GM18526 (cell line): Measurements from ENCODE around the gene CCNA2.
A peak's percentile ranks its signal among the peaks of the same experiment; 100 is the strongest.

Experiments used
- POLR2A ChIP-seq: IDR thresholded peaks from 3 replicates; pipeline ENCODE4 v1.6.1; 2011; ENCODE audit not compliant: insufficient read length; ENCODE audit errors: extremely low read depth

The CCNA2 gene

DNA sequence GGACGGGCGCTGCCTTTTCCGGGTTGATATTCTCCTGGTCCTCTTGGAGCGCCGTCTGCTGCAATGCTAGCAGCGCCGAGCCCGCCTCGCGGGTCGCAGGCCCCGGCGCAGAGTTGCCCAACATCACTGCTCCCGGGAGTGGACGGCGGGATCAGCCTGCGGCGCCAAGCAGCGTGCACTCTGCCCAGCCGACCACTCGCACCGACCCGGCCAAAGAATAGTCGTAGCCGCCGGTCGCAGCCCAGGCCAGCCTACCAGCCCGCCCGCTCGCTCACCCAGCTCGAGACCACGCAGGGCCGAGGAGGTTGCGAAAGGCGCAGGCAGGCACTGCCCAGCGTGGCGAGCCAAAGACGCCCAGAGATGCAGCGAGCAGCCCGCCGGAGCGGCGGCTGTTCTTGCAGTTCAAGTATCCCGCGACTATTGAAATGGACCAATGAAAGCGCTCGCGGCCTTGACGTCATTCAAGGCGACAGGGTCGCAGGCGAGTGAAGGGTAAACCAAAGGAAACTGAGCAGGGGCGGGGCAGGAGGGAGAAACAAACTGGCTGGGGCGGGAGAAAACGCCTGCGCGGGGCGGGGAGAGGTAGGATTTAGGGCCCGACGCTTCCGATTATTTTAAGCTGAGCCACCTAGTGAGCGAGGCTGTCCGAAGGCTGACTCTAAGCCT, at the start of gene CCNA2:
Gene CCNA2, minus strand, starts transcription at position 379 of the 666 bp plus-strand sequence. Its CDS starts 255 bp downstream, at position 124.
- peak; percentile 85 for TF ChIP-seq POLR2A

DNA sequence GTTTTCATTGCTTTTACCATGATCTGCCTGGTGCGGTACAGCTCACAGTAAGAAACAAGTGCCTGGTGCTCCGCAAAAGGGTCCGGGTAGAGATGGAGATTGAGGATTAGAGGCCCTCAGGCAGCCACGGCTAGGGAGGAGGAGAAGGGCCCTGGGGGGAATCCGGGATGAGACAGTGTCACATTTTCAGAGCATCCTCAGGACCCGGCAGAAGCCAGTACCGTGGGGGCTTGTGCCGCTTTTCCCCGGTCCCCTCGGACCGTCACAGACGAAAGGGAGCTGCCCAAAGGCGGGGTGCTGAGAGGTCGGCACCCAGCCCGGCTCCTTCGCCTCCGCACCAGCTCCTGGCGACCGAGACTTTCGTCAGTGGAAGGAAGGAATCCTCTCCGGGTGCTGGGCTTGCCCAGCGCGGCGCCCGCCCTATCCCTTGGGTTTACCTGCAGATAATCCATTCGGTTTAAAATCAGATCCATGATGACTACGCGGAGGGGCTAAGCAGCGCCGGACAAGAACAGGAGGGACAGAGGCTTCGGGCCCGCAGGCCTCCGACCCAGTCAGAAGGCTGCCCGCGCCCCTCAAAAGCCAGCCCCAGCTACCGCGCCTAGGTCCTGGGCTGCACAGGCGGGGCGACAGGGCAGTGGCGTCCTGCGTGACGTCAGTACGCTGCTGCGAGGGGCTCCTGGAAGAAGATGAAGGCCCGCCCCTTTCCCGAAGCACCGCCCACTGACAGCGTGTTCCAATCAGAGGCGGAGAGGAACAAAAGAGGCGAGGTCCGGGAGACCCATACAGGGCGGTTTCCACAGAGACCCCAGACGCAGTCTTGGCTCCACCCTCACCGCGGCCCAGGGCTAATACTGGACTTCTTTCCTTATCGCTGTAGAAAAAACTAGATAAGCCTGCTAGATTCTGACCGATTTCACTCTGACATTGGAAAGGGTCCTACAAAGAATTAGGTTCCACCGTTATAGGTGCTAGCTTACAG, 46.4 kb upstream of the CCNA2 start, which contains the start of gene BBS7:
Gene BBS7, minus strand, starts transcription at position 634 of the 982 bp plus-strand sequence. Its CDS starts 161 bp downstream, at position 473.
- TF ChIP-seq POLR2A: peak; percentile 79

DNA sequence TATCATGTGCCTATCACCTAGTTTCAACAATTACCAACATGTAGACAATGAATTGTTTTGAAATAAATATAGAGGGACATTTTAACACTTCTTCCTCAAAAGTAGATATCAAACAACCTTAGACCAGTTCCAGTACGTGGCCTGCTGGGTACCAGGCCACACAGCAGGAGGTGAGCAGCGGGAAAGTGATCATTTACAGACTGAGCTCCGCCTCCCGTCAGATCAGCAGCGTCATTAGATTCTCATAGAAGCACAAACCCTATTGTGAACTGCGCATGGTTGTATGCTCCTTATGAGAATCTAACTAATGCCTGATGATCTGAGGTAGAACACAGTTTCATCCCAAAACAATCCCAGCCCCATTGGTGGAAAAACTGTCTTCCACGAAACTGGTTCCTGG, 40.1 kb upstream of the CCNA2 start:
- TF ChIP-seq POLR2A: no peak

DNA sequence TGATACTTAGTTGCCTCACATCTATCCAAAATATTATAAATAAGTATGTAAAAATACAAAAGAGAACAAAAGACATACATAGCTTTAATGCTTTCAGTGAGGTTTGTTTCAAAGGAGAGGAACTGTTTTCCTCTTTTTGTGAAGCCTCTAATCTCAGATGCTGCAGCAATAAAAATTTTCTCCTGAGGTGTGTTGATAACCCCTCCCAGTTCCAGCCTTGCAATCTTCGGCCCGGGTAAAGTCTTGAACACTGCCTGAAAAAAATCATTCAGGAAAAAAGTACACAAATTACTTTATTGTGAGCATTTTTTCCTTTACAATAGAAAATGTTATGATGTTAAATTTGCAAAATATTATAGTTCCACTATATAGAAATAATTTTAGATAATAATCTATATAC, 37.7 kb upstream of the CCNA2 start:
- TF ChIP-seq POLR2A: no peak

DNA sequence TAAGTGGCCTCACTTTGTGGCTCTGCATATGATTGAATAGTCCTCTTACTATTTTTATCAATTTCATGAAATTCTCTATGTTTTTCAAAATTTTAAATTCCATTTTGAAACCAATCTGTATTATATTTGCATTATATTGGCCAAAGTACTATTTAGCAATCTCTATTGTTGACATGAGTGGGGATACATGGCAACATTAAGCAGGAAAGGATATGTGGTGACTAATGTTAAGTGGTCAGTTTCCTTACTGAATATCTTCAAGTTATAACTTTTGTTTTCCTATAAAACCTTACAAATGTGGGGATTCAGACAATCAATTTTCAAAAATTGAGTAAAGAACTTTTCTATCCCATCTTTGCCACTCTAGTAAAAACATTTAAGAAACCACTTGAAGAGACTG, 36.4 kb upstream of the CCNA2 start:
- no peak for TF ChIP-seq POLR2A

DNA sequence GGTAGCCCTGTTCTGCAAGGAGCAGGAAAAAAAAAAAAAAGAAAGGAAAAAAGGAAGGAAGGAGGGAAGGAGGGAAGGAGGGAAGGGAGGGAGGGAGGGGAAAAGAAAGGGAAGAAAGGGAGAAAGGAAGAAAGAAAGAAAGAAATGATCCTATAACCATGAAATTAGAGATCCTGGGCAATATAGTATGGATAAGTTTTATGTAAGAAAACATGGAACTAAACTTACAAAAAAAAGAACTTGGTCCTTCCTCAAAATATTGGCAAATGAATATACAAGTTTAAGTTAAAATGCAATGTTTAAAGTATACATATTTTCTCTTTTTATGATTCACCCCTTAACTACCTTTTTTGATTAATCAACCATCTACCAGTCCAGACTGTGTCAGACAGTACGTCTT, 27.7 kb upstream of the CCNA2 start:
- TF ChIP-seq POLR2A: no peak

DNA sequence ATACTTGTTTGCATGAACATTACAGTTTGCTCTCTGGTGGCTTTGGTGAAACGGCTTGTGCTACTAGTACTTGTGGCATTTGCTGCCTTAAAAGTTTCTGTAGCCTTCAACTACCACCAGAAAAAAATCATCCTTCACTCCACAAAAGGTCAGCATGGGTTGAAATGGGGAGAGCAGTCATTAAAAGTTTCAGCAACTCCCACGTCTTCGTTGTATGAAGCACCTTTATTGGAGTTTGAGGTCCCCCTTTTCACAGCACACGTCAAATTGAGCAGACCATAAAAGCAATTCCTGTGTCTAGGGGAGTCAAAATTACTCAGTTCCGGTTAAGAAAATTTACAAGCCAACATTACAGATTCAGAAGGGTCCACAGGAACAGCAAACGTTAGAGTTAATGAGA, 23.0 kb upstream of the CCNA2 start:
- no peak for TF ChIP-seq POLR2A

DNA sequence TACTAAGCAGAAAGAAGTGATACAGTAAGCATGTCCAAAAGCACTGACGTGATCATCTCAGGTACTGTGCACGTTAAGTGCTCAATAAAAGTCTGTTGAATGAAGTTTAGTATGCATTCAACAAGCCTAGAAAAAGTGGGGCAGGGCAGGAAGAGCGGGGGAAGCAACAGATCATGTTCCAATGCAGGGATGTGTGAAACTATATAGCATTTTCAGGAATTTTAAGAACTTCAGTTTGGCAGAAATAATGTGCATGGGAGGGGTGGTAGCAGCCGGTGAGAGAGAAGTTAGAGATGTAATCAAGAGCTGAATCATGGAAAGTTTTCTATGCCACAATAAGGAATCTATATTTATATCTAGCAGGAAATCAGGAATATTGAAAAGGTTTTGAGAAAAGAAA, 19.2 kb upstream of the CCNA2 start:
- TF ChIP-seq POLR2A: no peak

DNA sequence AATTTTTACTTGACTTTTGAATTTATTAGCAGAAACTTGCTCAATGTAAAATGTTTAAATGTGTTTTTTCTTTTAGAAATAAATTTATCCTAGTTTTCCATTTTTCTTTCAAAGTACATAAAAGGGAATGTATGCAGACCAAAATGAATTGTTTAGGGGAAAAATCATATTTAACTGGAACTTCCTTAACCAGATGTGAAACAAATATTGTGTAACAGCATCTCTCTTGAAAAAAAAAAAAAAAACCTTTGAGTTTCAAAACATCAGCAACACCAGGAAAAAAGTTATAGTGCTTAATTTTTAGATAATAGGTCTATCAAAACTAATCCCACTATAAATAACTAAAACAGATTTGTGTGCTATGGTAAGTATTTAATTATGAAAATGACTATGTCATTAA, 14.5 kb upstream of the CCNA2 start:
- TF ChIP-seq POLR2A: no peak

DNA sequence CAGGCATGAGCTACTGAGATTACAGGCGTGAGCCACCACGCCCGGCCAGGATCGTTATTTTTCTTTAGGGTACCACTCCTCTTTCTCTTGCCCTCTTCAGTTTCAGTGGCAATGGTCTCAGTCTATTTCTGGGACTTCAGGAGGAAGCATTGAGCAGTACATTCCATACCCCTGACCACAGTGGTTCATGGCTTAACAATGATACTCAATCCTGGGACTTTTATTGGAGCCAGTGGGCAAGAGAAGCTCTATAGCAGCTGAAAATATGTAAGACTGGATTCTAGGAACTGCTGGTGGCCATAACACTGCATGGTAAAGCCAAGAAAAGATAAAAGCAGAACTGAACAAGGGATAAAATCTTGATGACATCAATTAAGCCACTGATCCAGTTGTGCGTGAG, 5.8 kb upstream of the CCNA2 start:
- no peak for TF ChIP-seq POLR2A

DNA sequence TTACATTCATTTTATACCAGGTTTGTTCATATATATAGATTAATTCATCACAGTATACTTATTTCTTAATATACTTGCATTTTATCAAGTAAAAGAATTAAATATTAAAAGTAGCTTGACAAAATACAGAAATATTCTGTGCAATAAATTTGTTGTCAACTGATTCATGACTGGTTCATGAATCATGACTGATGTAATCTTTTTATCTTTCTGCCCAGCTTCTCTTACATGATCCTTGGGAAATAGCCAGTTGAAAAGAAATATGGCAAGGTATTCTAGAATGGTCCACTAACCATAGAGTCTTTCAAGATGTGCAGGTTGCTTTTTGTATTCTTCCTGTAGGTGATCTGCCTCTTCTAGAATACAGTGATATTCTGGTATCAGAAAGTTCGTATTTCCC, 4.2 kb upstream of the CCNA2 start:
- TF ChIP-seq POLR2A: no peak

DNA sequence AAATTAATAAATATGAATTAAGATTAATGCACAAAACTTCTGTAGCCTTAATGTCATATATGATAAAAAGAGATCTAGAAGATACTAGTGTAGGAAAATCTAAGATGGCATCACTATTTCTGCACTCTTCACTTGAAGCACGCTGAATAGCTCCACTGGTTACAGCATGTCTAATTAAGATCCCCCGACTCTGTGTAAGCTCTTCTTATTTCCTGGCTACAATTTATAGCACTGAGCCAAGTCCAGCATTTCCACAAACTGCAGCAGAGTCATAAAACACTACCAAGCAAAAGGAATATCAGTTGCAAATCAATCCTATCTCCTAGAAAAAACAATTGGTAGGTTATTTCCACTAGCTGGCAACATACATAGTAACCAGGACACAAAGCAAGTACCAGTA, 1.3 kb upstream of the CCNA2 start:
- no peak for TF ChIP-seq POLR2A

DNA sequence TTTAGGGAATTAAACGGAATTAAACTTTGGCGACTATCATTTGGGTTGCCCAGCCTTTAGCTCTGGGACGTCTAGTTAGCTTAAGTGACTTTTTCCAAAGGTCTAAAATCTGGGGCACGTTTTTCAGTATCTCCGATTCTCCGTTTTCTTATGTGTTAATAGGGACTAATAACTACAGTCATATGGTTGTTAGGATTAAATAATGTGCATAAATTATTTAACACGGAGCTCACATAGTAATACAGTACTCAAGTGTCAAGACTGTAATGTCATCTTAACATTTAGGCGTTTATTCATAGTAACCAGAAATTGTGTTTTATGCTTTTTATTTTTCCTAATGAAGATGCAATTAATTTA, 466 bp upstream of the CCNA2 start:
- TF ChIP-seq POLR2A: no peak

DNA sequence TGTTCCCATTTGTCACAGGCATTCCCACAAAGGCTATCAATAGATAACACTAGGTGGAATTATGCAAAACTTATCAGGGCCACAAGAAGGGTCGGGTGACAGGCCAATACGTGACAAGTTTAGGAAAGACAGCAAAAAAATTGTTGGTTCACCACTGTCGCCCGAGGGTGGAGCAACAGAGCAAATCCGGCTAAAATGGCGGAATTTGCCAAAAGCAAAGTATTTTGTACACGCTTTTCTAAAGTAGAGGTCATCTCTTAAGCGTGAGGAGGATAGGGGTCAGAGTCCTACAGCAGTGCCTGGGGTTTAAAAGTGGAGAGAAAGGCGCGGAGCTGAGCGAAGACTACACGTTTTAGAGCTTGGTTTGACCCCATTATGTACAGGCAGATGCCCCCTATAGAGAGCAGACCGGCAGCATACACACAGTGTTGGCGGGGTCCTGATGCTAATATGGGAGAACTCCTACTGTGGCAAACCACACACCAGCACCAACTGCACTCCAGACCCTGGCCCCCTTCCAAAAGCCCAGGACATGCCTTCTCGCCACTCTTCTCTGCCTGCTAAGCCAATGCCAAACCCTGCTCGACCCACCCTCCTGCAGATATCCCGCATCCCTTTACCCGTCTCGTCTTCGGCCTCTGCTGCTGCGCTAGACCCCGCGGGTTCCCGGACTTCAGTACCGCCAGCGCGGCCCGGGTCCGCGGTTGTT, 733 bp downstream of the CCNA2 start:
- TF ChIP-seq POLR2A: no peak

DNA sequence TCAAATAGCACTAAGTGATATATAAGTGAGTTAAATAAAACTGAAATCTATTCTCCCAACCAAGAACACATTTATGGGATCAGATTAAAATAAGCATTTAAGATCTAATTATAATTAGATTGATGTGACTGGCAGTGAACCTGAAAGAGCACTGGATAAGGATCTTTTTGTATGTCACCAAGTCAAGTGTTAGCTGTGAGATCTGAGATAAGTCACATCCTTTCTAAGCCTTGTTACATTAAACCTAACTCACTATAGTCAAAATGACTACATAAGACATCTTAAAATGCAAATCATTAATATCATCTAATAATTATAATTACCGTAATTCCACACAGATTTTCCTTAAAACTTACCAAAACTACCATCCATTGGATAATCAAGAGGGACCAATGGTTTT, 1.6 kb downstream of the CCNA2 start:
- no peak for TF ChIP-seq POLR2A
